Stimulated activated CD4-positive, alpha-beta T cell treated with anti-CD3 and anti-CD28 coated beads, TNF-alpha, amount 100 ng/mL, for 24 hours (primary cell): ENCODE results near the gene EIF4E3.

Source experiments
- DNase-seq, 3 experiments: peaks; one replicate each; pipeline ENCODE4 v3.0.0-alpha.2; 2020; ENCODE audit warnings: low read depth in 3 of 3

EIF4E3 gene

GRCh38 chr3:71725271-71725991 lies at the start of gene EIF4E3:
Gene EIF4E3, minus strand, starts transcription at chr3:71725402. Its CDS starts 35 bp downstream, at chr3:71725367.
- DNase-seq = peak in 1 of 3 experiments; percentile 35

GRCh38 chr3:71771884-71772283 lies 46.7 kb upstream of the EIF4E3 start:
- no peak for DNase-seq

- DNase-seq = no peak
Measured at GRCh38 chr3:71771126-71771525, 45.9 kb upstream of the EIF4E3 start.

- DNase-seq = no peak
Measured at GRCh38 chr3:71763426-71763825, 38.2 kb upstream of the EIF4E3 start.

GRCh38 chr3:71760140-71760539 lies 34.9 kb upstream of the EIF4E3 start:
- no peak for DNase-seq

GRCh38 chr3:71759401-71759800 lies 34.2 kb upstream of the EIF4E3 start:
- DNase-seq = no peak

- DNase-seq = no peak
Measured at GRCh38 chr3:71758091-71758490, 32.9 kb upstream of the EIF4E3 start.

- no peak for DNase-seq
Measured at GRCh38 chr3:71754610-71755253, 29.5 kb upstream of the EIF4E3 start.

- peak in 1 of 3 experiments; percentile 19 for DNase-seq
Measured at GRCh38 chr3:71753701-71754609, 28.8 kb upstream of the EIF4E3 start, which contains the start of gene GPR27. Gene GPR27, plus strand, starts transcription at chr3:71753855. Its CDS starts 195 bp downstream, at chr3:71754050.

- DNase-seq = no peak
Measured at GRCh38 chr3:71752831-71753700, 27.9 kb upstream of the EIF4E3 start.

GRCh38 chr3:71751602-71752001 lies 26.4 kb upstream of the EIF4E3 start:
- DNase-seq = no peak

GRCh38 chr3:71744738-71745137 lies 19.5 kb upstream of the EIF4E3 start:
- no peak for DNase-seq

GRCh38 chr3:71742621-71743020 lies 17.4 kb upstream of the EIF4E3 start:
- no peak for DNase-seq

- no peak for DNase-seq
Measured at GRCh38 chr3:71734881-71735280, 9.7 kb upstream of the EIF4E3 start.

- DNase-seq = no peak
Measured at GRCh38 chr3:71733319-71733718, 8.1 kb upstream of the EIF4E3 start.

- DNase-seq = no peak
Measured at GRCh38 chr3:71732637-71733036, 7.4 kb upstream of the EIF4E3 start.

- no peak for DNase-seq
Measured at GRCh38 chr3:71728632-71729342, 3.6 kb upstream of the EIF4E3 start.

GRCh38 chr3:71726146-71726545 lies 944 bp upstream of the EIF4E3 start:
- DNase-seq = peak in 1 of 3 experiments; percentile 30

- DNase-seq = peak in 1 of 3 experiments; percentile 42
Measured at GRCh38 chr3:71724584-71725270, 475 bp downstream of the EIF4E3 start.

- DNase-seq = no peak
Measured at GRCh38 chr3:71724171-71724453, 1.1 kb downstream of the EIF4E3 start.
